NCI-H446 treated with DMSO at 0.1 percent for 48 hours (cell line): ENCODE data around the gene OAF.
"Not testable (repeated sequence)": the region's sequence is repeated elsewhere in the genome, so short reads cannot be mapped to it uniquely, and the experiment has no call there.

Experiments used
- DNase-seq: peaks from one replicate; lab custom pipeline; 2025; lab: John Stamatoyannopoulos, UW

The OAF gene

DNA sequence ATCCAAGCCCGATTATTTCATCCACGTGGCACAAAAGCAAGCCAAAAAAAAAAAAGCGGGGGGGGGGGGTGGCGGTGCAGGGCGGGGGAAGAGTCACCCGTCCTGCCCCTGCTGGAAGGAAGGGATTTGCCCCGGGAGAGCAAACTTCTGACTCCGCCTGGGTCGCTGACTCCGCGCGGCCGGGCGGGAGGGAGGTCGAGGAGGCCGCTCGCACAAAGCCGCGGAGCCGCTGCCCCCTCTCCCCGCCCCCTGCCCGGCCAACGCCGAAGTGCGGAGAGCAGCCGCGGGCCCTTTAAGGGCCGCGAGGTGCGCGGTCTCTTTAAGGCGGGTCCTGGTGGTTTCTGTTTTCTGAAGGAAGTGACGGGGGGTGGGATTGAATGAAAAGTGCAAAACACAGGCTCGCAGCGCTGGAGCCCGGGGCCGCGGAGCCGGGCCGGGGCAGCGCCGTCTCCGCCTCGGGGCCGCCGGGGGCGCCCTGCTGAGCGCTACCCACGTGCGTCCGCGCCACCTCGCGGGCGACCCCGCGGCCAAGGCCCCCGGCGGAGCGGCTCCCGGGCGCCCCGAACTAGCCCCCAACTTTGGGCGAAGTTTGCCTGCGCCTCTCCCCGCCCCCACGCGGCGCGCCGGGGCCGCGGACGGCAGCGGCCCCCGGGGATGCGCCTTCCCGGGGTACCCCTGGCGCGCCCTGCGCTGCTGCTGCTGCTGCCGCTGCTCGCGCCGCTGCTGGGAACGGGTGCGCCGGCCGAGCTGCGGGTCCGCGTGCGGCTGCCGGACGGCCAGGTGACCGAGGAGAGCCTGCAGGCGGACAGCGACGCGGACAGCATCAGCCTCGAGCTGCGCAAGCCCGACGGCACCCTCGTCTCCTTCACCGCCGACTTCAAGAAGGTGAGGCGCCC lies at the start of gene OAF:
Gene OAF (plus strand): TSS at position 407 of the 896 bp plus-strand sequence. CDS start 248 bp downstream, at position 655.
- no peak for DNase-seq

DNA sequence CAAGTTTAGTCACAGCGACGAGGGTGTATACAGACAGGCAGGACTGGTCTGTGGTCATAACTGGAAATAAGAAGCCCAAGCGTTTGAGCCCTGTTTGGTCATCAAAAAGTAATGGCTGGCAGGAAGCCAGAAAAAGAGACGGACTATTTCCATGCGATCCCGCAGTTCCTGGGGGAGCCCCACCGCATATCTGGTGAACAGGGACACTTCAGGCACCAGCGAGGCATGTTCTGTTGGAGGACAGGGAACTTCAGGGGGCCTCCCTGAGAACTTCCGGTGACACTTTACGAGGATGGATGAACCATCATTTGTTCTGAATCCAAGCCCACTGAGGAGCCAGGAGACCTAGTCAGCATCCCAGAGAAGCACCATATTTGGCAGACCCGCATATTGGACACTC lies 43.2 kb upstream of the OAF start:
- no peak for DNase-seq

DNA sequence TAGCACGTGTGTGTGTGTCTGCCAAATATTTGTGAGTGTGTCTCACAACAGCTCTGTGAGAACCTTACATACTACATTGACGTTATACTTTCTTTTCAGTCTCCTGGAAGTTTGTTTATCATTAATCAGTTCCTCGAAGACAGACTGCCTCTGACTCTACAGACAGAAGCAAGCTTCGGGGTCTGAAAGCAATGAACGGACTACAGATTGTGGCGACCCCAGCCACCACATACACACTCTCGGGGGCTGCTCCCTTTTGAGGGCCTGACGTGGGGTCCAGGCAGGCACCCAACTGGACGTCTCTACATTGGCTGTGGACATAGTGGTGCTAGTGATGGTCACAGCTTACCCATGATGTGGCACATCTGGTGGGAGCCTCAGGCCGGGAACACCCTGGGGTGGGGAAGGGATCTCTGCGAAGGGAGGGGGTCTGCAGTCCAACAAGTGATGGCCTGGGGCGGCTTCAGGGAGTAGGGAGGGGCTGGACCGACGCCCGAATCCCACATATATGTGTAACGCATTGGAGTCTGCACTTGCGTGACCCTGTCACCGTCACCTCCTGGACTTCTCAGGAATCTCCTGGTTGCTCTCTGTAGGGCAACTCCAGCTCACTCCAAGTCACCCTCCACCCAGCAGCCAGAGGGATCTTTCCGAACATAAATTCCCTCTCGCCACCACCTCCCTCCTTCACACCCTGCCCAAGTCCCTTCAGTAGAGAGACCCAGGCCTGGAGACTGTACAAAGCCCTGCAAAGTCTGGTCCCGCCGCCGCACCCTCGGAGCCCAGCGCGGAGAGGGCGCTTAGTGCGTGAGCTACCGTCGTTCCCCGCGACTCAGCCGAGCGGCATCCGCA lies 42.5 kb upstream of the OAF start:
- no peak for DNase-seq

DNA sequence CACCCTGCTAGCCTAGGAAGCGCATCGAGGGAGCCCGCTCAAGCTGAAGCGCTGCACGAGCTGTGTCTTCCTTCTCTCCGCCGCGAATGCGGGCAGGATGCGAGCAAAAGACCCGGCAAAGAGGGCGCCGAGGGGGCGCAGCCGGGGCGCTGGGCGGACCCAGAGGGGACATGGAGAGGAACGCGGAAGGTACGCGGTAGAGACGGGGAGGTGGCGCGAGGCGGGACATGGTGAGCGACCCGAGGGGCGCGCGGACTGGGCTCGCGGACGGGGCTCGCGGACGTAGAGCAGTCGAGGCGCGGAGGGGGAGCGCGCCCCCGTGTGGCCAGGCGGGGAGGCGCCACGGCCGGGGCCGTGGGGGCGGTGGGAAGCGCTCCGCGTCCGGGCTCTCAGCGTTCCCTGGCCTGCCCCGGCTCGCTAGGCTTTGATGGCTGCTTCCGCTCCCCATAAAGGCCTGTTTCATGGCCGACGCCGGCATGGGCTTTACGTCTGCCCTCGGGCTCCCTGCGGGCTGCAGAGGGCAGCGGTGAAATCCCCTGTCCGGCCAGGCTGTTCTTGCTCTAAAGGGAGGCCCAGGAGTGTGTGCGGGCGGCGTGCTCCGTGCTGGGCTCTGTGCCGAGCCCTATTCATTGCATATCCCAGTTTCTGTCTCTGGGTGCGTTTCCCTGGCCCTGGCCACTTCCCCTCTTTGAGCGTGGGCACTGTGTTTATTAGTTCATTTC lies 41.7 kb upstream of the OAF start:
- no peak for DNase-seq

DNA sequence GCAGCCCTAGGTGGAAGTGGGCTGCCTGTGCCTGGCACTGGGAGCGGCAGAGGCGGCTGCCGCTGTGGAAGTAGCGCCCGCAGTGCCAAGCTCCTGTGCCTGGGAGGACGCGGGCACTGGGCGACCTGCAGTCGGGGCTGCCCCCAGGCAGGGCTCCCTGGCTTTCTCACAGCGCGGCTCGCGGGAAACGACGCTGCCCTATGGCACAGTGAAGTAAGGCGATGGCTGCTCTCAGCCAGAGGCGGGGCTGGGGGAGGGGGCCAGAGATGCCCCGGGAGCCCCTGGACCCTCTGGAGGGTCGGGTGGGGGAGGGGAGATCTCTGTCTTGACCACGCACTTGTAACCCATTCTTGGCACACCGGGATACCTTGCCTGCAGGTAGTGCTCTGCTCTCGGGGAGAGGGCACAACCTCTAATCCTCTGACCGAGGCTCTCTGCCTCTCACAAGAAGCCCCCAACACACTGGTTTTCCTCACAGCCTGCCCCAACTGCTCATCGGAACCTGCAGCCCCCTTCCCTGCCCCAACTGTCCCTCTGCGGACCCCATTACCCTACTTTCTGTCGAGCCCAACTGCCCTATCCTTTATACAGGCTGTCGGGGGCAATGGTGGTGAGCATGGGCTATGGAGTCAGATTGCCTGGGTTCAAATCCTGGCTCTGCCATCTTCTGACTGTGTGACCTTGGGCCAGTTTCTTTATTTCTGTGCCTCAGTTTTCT lies 40.7 kb upstream of the OAF start:
- no peak for DNase-seq

DNA sequence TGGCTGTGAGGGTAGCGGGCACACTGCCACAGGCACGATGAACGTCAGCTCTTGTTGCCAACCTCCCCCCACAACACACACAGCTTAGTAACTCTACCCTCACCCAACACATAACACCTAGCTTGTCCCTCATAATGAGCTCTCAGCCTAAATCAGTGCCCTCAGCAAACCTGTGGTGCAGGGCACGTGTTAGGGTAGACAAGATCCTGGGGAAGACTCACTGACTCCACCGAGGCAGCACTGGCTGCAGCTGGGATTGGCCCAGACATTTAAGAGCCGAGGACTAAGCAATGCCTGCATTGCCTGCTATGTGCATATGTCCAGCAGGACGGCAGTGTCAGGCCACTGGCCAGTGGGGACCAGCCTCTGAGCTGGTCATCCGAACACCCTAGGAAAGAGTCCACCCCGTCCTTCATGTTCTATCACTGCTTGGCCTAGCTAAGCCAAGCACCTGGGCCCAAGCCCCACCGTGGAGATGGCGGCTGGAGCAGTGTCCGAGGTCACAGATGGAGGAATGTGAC lies 40.0 kb upstream of the OAF start:
- DNase-seq: no peak

DNA sequence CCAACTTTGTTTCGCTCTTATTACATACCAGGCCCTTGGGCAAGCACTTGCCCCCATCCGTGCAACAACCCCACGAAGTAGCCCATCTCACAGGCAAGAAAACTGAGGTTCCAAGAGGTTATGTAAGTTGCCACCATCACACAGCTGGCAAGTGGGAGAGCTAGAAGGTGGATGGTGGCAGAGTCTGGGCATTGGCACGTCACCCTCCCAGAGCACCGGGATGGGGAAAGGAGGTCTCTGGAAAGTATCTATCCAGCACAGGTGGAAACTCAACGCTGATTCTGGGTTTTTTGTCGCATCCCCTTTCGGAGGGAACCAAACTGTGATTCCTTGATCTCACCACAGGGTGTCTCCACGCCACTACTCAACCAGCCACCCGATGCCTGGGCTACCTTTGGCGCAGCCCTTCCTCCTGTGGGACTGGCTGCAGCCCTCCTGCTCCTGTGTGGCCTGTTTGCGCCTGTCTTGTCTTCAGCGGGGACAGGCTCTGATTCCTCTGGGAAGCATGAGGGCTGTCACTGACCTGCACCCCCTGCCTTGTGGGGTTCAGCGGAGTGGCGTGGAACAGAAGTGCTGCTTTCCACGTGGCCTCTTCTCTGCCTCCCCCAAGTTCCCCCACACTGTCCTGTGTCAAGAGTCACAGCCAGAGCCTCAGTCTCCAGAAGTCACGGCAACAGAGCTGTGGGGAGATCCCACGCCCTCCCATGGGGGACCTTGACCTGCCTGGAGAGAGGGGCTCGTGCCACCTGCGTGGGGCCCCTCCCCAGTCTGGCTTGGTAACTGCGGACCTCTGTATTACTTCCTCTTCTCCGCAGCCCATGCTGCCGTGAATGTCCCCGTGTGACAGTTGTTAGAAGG lies 38.5 kb upstream of the OAF start:
- DNase-seq: no peak

DNA sequence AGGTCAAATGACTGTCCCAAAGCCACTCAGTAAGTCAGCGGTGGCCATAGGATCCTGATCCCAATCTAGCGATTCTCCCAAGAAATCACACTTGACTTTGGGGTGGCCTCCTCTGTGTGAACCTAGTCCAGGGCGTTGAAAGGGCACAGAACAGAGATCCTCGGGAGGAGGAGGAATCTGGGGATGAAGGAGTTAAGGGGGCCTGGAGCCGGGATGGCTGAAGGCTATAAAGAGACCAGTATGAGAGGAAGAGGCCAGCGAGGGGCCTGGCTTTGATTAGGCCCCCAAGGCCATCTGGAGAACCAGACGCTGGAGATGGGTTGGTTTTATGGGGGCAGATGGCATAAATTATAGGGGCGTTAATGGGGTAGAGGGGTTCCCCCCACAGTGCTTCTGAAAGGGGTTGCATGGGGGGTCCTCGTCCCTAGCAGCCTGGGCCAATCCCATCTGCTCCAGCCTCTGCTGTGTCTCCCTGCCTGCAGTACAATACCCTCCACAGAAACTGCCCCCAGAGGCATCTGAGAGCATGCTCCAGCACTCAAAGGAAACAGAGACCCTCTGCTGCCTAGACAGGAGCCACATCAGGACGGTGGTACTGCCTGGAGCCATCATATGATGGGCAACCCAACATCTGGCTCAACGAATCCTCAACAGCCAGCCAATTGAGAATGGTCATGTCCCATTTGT lies 37.7 kb upstream of the OAF start:
- no peak for DNase-seq

DNA sequence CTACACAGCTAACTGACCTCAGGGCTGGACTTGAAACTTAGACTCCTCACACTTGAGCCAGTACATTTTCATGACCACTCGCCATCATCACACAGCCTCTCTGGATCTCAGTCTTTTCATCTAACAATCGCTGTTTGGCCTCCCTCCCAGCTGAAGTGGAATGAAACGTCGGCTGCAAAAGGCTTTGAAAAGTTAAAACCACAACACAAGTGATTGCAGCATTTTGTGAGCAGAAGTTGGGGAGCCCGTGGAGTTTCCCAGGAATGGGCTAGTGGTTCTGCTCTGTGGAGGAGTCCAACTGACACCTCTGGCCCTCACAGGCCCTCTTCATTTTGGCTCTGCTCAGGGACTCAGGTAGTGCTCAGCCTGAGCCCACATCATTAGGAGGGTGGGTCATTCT lies 37.0 kb upstream of the OAF start:
- DNase-seq: no peak

DNA sequence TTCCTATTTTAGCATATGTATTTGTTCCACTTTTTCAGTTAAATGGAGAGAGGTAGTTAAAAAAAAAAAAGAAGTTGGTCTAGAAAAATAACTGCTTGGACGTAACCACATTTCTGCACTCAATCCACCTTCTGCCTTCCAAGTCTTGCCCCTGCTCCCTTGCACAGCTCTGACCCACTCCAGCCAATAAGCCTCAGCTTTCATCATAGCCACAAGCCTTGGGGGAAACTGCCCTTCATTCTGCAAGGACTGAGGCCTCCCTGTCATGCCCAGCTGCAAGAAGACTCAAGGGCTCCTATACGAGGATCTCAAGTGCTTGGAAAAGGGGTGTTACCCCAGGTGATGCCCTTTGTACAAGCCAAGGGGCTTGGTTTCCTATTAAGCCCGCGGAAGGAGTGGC lies 36.0 kb upstream of the OAF start:
- DNase-seq: no peak

DNA sequence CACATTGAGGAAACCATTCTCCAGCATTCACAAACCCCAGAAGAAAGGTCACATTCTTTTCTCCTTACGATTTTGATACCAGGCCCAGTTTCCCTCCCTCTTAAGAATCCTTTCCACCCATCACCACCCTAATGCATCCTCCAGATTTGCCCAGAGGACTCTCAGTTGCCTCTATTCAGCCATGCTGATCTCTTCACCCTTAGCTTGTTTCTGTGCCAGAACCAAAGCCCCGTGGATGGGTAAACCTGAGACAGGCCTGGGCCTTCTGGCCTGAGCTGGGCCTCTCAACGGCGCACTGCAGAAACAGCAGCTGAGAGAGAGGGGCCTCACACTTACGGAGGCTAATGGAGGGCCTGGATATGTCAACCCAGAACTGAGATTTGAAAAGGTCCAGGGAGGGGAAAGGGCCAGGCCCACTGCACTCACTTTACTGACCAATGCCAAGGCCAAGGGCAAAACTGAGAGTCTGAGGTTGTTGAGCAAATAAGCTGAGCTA lies 32.2 kb upstream of the OAF start:
- no peak for DNase-seq

DNA sequence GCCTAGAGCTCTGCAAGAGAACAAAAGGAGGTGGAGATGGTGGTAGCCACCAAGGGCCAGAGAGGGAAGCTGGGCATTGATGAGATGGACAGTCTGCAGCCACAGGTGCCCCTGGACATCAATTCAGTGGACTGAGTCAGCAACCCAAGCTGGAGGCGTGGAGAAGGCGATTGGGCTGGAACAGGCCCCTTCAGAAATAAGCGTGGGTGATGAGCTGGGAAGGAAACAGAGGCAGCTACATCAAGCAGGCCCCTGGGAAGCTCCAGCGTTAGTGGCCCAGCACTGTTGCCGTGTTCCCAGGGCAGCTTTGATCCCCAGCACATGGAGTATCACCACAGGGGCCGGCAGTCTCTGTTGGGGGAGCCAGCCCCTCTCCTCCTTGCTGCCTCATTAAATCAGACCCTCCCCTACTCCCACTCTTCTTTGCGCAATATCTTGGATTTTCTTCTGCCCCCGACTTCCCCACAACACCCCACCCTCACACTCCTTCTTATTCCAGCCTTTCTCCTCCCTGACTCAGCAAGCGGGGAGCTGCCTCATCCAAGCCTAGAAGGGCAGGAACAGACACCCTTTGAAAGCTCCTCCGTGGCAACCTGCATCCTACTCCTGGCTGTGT lies 31.7 kb upstream of the OAF start:
- DNase-seq: no peak

DNA sequence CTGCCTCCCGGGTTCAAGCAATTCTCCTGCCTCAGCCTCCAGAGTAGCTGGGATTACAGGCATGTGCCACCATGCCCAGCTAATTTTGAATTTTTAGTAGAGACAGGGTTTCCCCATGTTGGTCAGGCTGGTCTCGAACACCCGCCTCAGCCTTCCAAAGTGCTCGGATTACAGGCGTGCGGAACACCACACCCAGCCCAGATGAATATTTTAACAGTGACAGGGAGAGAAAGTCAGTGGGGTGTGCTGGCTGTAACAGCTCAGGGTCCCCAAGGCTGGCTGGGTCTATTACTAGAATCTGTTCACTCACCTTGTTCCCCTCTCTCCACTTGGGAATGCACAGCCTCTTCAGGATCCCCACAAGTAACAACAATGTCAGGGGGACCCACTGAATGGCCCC lies 30.8 kb upstream of the OAF start:
- not testable (repeated sequence) for DNase-seq

DNA sequence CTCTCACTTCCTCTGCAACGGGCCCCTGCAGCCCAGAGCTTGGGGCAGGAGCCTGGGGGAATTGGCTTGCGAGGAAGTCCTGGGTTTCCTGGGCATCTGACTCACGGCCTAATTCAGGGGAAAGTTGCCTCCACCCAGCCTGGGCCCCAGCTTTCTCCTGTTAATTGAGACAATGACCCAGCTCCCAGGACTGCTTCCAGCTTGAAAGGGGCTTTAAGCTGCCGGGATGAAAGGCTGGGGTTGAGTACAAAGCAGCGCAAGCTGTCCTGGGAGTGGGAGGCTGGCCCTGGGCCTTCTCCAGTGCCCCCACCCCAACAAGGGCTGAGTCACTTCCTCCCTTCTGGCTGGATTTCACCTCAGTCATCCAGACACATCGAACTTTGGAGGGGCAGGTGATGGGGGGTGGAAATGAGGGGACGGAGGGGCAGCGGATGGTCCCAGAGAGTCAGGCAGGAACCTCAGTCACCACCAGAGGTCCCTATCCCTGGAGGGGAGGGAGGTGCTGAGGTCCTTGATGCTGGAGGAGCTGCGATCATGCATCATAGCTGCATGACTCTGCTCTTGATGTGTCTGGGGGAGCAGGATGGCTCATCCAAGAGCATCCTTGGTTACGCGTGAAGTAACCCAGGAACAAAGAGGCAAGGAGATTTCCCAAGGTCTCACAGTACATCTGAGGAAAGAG lies 30.1 kb upstream of the OAF start:
- DNase-seq: no peak

DNA sequence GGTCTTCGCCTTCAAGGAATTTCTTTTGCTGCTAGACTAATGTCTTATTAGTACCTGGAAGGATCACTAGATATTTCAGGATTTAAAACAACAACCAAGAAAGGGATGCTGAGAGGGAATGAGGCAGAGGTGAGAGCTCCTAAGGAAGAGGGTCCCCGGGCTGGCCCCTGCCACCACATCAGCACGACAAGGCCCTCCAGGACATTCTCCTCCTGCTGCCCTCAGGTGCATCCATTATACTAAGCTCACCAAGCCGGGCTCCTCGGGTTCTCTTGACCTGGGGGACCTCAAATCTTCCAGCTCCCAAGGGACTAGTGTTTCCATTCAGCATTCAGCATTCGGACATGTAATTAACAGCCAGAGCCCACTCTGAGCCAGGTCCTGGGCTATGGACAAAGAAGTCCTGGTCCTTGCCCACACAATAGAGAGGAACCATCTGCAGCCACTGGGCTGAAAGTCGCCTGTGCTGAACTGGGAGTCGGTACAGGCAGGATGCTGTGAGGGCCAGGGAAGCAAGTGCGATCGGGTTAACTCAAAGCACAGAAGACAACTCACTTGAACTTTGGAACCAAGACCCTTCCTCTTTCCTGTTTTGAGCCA lies 29.4 kb upstream of the OAF start:
- no peak for DNase-seq

DNA sequence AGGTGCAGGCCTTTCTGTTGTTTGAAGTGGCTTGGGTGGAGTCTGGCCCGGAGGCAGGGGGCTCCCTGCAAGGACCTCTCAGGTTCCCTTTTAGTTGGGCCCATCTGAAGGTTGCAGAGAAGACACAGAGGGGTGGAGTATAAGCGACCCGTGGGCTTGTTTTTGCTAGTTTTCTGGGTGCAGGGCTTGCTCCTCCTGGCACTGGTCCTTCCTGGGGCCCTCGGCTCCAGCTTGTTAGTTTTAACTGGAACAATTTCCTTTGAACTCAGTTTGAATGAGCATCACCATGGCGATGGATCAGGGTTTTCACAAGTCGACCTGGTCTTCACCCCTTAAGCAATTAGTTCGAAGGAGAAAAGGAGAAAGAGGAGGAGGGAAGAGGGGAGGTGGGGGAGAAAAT lies 28.5 kb upstream of the OAF start:
- no peak for DNase-seq

DNA sequence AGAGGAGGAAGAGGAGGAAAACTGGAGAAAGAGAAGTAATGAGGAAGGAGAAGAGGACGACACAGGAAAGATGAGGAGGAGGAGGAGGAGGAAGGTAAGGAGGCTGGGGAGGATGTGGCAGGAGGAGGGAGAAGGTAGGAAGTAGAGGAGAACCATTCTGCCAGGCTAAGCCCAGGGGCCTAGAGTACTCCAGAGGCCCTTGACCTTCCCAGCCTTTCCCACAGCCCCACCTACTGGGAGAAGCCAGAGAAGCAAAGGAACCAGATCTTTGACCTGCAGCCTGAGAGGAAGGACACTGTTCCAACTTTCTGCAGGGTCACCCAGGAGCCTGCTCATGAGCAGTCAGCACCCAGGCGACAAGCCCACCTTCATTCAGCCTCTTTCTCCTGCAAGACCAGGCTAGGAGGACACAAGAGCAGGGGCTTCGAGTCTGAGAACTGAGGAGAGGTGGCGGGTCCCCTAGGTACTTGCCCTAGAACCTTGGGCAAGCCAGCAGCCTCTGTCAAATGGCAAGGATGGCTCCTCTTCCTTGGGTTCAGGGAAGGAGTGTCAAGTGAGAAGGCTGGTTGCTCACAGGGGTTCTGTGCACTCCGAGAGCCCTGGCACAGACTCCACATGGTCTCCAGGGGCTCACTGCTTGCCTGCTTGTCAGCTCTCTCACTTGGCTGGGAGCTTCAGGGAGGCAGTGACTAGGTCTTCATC lies 27.9 kb upstream of the OAF start:
- no peak for DNase-seq

DNA sequence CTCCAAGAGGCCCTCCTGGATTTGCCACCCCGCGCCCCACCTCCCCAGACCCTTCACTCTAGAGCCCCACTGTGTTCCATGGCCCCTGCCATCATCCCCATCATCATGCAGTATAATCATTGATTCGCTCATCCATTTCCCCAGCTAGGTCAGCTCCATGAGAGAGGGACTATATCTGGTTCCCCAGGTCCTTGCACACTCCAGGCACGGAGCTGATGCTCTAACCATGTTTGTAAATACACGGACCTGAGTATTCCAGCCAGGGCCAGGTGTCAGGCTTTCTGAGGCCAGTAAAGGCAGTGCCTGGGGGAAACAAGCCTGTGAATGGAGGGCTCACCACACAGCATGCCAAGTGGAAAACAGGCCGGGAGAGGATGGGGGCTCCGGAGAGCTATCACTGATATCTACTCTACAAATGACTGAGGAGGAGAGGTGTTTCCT lies 27.1 kb upstream of the OAF start:
- no peak for DNase-seq
